Measurements from ENCODE around the gene LAMA4.

DNA sequence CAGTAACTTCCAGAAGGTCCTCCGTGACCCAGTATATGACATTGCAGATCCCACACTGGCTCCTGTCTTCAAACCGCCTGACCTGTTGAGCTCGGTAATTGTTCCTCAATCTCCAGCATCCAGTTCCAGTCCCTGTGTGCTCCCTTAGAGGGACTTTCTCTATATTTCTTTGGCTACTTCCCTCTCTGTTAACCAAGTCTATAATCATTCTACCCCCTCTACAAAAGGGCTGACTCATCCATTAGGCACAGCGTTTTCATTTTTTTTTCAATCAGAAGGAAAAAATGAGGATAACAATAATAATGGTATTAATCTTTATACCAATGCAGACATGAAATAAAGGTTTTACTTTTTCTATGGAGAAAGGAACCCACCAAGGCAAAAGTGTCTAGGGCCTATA lies 97.7 kb downstream of the LAMA4 start:
- no peak for TF ChIP-seq SIN3A (IDR thresholded peaks at IDR 0.05; ENCODE audit: borderline replicate concordance, insufficient read depth, low read depth, low read length)
- TF ChIP-seq, protein P1, sequence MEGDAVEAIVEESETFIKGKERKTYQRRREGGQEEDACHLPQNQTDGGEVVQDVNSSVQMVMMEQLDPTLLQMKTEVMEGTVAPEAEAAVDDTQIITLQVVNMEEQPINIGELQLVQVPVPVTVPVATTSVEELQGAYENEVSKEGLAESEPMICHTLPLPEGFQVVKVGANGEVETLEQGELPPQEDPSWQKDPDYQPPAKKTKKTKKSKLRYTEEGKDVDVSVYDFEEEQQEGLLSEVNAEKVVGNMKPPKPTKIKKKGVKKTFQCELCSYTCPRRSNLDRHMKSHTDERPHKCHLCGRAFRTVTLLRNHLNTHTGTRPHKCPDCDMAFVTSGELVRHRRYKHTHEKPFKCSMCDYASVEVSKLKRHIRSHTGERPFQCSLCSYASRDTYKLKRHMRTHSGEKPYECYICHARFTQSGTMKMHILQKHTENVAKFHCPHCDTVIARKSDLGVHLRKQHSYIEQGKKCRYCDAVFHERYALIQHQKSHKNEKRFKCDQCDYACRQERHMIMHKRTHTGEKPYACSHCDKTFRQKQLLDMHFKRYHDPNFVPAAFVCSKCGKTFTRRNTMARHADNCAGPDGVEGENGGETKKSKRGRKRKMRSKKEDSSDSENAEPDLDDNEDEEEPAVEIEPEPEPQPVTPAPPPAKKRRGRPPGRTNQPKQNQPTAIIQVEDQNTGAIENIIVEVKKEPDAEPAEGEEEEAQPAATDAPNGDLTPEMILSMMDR (IDR thresholded peaks at IDR 0.05), result no peak

Data from Panc1 (cell line).